ENCODE measurements around the gene SAMD10.

The SAMD10 gene

DNA sequence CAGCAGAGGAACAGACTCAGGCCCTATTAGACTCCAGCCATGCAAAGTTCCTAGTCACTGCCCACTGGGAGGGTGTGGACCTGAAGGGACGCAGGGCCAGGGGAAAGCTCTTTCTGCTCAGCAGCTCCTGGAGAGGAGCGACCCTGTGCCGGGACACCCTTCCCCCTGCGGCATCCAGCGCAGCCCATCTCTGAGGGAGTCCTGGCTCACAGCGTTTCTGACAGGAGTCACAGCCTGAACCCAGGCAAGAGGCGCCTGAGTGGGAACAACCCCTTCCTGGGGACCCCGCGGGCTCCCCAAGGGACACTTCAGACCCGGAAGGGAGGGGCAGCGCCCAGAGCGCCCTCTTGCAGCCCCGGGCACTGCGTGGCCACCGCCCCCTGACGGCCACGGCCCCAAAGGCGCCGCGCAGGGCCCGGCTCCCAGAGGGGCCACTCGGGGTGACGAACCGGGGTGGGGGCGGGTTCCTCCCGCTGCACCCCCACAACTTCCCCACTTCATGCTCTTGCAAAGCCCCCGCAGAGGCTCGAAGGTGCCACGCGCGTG, 24.1 kb downstream of the SAMD10 start:
- DNase-seq, result peak; percentile 37

DNA sequence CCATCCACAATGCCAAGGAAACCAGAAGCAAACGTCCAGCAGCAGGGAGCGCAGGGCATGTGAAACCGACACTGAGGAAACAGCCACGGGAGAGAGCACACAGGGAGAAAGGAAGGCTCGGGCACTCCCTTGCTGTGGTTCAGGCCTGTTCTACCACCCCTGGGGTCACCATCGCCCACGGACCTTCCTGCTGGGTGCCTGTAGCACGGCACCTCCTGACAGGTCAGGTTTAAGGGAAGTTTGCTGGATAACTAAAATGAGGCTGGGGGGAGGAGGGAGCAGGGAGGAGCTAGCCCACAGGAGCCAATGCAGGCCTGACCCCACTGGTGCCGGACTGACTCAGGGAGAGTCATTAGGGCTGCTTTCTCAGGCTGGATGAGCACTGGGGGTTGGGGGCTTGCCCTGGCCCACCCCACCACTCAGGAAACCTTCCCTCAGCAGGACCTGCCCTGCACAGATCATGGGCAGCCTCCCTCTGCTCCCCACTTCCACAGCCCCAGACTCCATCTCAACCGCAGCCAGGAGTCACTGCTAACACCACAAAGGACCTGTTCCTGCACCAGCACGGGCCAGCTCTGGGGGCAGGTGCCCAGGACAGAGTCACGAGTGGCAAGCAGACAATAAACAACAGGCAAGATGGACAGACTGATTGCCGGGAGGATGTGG, 25.5 kb downstream of the SAMD10 start:
- no peak for DNase-seq

DNA sequence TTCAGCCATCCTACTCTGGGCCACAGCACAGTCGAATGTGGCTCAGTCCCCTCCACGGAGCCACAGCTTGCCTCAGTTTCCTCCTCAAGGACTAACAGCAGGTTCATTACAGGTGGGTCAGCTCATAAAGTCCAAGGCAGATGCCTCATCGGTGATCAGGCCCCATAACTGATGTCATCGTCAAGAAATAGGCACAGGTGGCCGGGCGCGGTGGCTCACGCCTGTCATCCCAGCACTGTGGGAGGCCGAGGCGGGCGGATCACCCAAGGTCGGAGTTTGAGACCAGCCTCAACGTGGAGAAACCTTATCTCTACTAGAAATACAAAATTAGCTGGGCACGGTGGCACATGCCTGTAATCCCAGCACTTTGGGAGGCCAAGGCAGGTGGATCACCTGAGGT, 26.7 kb downstream of the SAMD10 start:
- no peak for DNase-seq

- DNase-seq, result no peak
These were observed 27.3 kb downstream of the SAMD10 start for GRCh38 chr20:63952210-63952535.

- no peak for DNase-seq
These were observed 27.8 kb downstream of the SAMD10 start for GRCh38 chr20:63951398-63952209.

- no peak for DNase-seq
These were observed 28.6 kb downstream of the SAMD10 start for GRCh38 chr20:63950701-63951397.

- no peak for DNase-seq
These were observed 31.6 kb downstream of the SAMD10 start for GRCh38 chr20:63947638-63948456.

GRCh38 chr20:63946986-63947637, 32.3 kb downstream of the SAMD10 start:
- no peak for DNase-seq

DNA sequence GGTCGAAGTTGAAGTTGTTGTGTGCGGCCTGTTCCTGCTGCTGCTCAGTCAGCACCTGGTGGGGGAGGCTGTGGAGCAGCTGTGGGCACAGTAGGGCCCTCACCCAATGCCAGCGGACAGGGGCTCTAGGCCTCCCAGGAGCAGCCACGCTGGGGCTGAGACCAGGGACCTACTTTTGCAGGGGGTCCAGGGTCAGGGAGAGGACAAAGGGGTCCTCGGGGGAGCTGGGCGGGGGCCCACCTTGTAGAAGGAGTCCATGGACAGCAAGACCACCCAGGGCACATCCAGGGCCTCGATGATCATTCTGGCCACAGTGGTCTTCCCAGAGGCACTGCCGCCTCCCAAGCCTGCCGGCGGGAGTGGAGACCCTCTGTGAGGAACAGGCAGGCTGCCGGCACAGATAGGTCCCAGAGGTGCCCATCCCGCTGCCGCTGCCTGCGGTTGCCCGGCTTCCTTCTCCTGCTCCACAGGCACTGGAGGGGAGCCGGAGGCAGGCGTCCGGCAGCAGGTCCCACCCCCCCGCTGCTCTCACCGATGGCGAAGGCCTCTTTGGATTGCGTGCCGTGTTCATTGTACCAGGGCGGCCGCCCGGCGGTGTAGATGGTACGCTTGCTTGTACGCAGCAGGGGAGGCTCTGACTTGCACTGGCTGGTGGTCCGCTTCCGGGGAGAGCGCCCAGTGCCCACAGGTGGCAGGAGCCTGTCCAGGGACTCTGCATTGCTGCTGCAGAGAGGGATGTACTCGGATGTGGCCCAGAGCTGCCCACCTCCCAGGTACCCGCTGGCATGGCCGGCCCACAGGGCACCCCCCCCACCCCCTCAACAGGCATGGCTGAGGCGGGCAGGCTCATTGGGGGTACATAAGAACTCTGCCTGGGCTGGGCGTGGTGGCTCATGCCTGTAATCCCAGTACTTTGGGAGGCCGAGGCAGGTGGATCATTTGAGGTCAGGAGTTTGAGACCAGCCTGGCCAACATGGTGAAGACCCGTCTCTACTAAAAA, 33.2 kb downstream of the SAMD10 start:
- no peak for DNase-seq

DNA sequence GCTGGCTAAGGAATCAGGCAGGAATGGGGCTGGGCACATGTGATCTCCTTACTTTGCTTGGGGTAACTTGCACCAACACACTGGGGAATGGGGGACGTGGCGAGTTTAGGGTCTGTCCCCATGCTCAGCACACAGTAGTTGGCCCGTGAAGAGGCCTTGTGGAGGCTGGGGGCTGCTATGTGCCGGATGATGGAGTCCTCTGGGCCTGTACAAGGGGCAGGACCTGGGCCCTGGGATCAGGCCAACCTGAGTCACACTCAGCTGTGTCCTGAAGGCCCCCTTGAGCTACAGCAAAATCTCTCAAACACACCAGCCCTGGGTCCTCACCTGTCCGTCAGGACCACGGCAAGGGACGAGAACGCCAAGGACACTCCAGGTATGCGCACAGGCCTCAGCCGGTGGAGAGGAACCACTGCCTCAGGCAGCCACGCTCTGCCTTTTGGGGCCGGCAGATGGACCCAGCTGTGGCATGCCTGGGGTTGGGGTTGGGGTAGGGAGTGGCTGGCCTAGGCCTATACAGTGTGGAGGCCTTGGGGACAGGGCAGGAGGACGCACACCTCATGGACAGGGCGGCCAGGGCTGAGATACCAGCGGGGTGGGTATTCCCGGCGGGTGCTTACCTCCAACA, 34.3 kb downstream of the SAMD10 start:
- DNase-seq, result no peak

DNA sequence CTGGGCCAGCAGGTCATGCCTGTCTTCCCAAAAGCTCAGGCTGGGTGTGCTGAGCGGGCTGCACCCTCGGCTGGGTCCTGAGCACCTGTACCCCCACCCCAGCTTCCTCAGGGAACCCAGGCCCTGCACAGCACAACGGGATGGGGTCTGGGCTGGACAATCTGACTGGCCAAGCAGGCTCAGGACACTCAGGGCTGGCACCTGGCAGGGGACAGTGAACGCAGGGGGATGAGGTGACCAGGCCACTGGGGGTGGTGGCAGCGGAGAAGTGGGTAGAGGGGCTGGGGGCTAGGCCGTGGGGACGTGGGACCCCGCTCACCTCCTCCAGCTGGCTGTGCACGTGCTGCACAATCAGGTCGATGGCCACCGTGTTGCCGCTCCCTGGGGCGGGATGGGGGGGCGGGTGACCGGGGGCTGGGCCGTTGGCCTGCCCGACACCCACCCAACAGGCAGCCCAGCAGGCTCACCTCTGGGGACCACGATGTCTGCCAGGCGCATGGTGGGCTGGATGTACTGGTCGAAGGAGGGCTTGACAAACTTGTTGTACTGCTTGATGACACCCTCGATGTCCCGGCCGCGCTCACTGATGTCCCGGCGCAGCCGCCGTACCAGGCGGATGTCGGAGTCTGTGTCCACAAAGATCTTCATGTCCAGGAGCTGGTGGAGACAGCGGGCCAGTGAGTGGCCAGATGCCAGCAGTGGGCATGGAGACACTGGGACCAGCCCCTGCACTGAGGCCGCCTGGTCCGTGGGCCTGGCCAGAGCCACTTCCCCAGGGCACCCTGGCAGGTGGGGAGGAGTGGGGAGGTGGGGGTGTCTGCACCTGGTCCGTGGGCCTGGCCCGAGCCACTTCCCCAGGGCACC, 35.1 kb downstream of the SAMD10 start:
- DNase-seq, result no peak

DNA sequence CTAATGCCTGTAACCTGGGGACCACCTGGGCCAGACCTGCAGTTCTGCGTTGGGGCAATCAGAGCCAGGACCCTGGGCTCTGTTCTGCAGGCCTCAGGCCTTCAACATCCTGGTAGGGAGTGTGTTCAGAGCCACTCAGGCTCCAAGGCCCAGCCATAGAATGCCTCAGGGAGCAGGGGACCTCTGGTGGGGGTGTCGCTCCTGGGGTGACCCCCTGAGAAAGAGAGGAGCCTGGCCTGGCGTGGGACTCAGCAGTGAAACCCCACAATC, 35.7 kb downstream of the SAMD10 start:
- DNase-seq, result no peak

GRCh38 chr20:63942969-63943807, 36.3 kb downstream of the SAMD10 start:
- no peak for DNase-seq

DNA sequence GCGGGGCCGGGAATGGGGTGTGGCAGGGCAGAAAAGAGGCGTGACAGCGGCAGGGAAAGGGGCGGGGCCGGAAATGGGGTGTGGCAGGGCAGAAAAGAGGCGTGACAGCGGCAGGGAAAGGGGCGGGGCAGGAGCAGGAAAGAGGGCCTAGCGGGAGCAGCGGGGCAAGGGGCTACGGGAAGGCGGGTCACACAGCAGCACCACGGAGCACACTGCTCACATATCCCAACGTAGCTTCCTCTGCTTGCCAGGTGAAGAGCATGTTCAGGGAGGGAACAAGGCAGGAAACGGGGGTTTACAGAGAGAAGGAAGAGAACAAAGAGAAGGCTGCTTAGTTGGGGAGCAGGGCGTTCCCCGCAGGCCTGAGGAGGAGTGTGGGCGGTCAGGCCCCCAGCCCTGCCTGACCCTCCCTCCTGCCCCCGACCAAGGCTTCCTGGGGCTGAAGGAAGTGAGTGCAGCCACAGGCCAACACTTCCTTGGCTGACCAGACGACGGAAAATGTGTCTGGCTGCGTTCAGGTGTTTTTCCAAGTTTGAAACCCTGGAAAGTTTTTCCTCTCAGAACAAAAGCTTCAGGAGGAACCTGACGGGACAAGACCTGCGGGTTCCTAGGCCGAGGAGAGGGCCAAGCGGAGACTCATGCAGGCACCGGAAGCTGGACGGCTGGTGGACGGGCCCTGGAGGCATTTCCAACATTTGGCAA, 37.0 kb downstream of the SAMD10 start:
- no peak for DNase-seq

GRCh38 chr20:63941282-63942081, 38.0 kb downstream of the SAMD10 start:
- peak; percentile 78 for DNase-seq

DNA sequence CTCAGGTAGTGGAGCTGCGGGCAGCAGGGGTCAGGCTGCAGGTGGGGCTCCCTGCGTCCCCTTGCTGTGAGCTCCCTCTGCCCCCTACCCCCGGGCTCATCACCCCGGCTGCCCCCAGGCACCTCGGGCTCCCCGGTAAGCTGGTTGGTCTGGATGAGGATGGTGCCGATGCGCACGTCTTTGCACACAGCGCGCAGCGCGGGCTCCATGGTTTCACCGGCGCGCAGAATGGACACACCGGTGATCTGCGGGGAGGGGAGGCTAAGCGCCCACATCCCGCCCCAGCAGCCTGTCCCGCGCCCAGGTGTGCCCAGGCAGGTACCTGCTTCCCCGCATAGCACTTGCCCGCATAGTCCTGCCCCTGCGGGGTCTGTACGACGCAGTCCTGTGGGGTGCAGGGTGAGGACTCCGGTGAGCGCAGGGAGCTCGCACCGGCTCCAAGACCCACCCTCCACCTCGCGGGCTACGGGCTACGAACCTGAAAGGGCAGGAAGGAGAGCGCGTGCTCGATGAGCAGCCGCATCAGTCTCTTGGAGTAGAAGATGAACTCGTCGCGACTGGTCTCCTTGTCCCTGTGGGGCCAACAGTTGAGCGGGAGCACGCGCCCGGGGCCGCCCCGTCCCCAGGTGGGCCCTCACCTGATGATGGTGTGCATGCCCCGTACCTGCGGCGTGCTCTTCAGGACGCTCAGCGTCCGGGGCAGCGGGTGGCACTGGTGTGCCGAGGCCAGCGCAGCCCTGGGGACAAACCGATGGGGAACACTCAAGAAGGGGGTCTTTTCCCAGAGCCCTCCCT, 38.8 kb downstream of the SAMD10 start:
- no peak for DNase-seq

All from CD4-positive, alpha-beta T cell treated with Interleukin-4 for 4 hours (primary cell).